Stimulated activated CD8-positive, alpha-beta memory T cell treated with anti-CD3 and anti-CD28 coated beads, Interleukin-7, amount 100 ng/mL, for 48 hours (primary cell): ENCODE data around the gene RPS27.
A peak's percentile ranks its signal among the peaks of the same experiment; 100 is the strongest.

Experiments used
- DNase-seq, 2 donors: peaks; one replicate each; pipeline ENCODE4 v3.0.0-alpha.2; 2020; ENCODE audit warnings: low read depth in 1 of 2; ENCODE audit errors: extremely low read depth in 1 of 2

RPS27 gene

DNA sequence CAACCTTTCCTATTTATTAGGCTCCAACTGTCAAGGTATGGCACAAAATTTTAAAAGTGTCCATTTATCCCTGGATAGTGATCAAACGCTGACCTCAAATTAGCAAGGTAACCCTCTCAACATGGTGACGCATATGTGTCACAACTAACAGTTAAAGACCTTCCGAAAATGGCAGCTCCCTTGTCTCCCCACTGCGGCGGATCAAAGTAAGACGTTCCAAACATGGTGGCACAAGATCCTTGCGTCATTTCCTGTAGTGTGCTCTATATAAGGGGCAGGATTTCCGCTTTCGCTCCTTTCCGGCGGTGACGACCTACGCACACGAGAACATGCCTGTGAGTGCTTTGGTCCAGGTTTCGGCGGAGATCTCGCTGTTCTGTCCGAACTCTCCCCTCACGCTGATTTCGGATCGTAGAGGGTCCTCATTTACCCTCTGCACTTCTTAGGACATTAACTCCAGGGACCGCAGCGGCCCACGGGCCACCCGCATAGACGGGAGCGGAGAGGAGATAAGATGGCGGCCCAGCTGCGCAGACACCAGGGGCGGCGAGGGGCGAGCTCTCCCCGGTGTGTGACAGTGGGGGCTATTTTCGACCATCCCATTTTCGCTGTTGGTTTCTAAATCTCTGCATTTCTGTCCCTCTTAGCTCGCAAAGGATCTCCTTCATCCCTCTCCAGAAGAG is at the start of gene RPS27:
Gene RPS27 (plus strand): TSS at position 295 of the 683 bp plus-strand sequence. CDS start 35 bp downstream, at position 330.
- peak; percentile 64 to 87 for DNase-seq

DNA sequence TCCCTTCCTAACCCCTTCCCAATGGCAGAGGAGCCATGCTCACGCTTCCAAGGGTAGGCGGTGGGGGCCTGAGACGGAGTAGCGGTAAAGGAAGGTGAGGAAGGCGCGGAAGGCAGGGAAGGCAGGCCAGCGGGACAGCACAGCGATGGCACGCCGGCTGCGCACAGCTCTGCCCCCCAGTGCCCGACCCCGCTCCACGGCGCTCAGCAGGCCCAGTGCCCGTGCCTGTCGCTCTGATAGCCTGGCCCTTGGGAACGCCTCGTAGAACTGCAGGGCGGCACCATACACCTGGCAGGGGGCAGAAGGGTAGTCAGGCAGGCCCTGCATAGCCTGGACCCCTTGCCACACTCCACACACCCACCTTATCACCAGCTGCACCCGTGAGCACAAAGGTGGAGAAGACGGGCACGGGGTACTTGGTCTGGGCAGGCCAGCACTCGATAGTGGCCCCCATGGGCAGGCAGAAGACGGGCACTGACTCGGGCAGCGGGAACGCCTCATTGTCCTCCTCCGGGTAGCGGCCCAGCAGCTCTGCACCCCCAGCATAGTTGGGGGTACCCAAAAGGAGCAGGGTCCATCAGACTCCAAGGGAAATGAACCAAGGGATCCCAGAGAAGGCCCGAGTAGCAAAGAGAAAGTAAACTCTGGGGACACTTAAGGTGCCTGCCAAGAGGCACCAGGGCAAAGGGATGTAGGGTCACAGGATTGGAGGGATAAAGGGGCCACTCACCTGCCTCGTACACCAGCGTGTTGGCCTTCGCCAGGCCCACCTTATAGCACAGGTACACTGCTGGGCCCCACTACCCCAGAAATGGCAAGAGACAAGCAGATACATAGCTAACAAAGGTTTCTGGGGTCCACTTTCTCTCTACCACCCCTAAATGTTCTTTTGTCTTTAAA is 48.5 kb upstream of the RPS27 start:
- DNase-seq, result no peak

DNA sequence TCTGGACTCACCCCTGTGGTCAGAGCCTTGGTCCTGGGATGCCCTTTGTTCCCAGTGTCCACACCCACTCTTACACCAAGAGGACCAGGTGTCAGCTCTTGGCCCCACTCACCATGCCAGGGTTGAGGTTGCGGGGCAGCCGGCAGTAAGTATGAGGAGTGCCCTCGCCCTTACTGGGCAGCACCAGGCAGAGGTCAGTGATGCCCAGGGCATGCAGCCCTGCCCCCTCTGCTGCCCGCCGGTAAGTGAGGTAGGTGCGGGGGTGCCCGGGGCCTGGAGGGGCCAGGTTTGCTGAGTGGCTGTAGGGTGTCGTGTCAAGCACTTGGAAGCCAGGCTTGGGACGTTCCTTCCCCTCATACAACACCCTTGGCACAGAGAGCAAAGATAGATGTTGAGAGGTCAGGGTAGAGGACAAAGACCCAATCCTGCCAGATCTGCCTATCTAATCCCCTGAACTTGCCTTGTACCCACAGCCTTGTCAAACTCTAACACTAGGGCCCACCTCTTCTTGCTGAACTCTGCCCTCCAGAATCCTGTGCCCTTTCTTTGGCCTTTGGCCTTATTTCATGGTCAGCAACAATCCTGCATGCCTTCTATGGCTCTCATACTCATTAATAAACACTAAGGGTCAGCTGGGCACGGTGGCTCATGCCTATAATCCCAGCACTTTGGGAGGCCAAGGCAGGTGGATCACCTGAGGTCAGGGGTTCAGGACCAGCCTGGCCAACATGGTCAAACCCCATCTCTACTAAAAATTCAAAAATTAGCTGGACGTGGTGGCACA is 47.6 kb upstream of the RPS27 start:
- DNase-seq, result no peak

DNA sequence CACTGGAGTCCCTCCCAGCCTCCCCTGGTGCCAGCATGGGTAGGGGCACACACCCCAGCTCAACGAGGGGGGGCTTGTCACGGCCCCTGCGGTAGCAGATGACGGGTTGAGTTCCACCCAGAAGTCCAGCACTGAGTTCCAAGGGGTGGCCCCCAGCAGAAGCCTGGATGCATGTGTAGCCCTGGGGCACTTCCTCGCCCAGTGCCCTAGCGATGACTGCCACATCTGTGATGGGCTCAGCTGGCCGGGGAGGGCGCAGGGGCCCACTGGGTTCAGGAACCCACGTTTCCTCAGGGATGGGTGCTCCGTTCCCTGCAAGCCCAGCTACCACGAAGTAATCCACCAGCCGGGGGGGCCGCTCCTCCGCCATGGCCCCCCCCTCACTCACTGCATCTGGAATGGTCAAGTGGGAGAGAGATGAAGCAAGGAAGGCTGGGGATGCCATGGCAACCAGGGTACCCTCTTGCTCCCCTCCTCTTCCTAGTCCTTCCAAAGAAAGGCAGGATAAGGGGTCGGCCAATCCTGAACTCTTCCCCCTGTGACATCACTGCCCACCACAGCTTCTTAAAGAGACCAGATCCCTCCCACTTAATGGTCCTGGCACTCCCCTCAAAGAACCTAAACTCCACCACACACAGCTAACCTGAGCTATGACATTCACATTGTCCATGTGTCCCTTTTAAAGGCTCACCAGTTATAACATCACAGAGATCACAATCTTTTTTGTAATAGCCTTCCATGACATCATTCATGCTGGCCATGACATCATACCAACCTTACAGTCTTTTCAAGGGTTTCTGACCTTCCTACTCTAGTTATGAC is 46.3 kb upstream of the RPS27 start:
- DNase-seq, result no peak

DNA sequence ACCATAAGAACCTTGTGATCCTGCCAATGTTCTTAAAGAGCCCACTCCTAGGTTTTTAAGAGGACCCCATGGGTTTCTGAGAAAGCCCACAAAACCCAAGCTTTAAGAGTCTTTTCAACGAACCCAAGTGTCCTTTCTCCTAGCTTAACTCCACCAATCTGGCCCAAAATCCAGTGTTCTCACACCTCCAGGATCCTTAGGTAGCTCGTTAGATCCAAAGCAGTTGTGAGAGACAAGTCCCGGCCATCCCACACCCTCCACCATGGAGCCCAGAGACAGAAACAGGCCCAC is 45.8 kb upstream of the RPS27 start:
- DNase-seq, result no peak

DNA sequence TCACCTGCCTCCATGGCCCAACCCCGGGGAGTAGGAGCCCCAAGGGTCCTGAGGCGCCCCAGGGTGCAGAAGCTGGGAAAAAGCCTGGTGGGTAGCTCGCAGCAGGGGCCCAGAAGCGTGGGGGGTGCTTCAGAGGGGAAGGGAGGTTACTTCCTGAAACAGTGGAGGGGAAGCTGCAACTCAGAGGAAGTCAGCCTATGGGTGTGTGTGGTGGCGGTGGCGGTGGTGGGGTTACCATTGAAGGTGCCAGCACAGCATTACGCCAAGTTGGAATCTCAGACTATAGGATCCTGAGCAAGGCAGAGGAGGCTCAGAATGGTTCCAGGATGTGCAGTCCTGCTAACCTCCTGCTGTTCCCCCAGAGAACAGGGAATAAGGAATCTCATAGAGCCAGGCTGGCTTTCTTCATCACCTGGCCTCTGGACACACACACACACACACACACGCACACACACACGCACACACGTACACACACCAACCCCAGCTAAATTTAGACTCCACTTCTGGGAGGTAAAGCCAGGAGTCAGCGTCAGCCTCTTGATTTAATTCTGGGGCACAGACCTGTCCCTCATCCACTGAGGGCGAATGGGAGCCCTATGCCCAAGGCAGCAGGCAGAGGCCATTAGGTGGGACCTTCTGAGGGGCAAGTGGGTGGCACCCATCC is 45.3 kb upstream of the RPS27 start:
- peak; percentile 46 to 77 for DNase-seq

DNA sequence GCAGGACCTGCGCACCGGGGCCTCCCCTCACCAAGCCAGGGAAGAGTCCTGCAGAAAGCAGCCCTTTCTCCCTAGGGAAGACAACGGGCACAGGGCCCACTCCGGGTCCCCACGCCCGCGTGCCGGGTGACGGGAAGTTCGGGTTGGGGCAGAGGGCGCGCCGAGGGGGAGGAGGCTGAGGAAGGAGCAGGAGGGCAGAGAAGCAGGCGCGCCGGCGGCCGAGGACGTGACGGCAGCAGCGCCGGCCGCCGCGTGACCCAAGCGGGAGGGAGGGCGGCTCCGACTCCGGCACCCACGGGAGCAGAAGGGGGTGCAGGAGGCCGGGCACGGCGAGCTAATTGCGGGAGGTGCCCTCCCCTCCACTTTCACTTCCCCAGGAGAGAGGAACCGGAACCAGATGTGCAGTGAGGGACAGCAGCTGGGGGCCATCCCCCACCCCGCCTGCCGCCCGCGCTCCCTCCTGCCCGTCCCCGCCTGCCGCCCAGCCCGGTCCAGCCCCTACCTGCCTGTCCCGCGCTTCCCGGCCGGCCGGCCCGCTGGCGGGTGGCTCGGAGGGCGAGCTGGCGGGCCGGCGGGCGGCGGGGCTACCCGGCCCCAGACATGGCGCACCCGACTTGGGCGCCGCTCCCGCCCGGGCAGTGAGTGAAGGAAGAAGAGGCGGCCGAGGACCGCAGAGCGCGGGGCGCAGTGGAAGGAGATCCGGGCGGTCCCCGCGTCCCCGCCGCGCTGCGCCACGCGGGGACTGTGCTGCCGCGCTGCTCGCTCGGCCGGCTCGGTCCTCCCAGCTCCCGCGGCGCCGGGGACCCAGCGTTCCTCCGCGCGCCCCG is 44.6 kb upstream of the RPS27 start:
- peak; percentile 59 to 63 for DNase-seq

DNA sequence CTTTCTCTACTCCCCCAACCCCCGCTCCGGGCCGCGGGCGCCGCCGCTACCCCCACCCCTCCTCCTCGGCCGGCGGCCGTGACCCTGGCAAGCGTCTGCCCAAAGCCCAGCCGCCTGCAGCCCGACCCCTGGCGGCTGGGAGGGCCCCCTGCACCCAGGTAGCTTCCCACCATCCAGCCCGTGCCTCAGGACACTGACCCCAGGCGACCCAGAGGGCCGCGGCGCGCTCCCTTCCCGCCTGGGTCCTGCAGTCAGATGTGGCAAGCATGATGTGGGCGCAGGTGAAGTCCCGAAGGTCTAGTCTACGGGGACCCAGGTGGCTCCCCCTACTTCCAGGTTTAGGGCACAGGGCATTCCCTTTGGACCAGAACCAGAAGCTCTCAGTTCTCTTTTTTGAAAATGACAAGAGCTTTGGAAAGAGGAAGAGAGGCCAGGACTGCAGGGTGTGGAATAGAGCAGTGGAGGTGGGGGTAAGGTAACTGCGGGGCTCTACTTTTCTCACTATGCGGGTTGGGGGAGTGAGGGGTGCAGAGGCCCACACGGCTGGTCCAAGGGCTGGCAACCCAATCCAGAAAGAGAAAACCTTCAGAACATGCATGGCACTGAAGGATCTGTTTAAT is 43.8 kb upstream of the RPS27 start, which contains the start of gene DENND4B:
Gene DENND4B (minus strand): TSS at position 97 of the 620 bp plus-strand sequence. CDS start 2,344 bp downstream, outside the sequence.
- DNase-seq, result peak; percentile 54 to 59

DNA sequence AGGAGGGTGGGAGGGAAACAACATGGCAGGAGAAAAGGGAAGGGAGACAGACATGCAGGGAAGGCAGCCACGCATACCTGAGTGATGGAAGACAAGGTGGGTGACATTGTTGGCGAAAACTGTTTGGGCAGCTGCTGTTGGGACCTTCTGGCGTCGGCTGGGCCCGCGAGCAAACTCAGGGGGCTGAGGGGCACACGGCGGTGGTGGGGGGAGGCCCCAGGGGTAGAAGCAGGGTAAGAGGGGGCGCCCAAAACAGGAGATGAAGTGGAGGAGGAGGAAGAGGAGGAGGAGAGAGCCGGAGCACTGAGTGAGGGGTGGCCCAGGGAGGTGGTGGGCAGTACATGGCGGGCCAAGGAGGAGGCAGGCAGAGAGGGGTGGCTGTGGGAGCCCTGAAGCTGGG is 39.4 kb upstream of the RPS27 start:
- no peak for DNase-seq

DNA sequence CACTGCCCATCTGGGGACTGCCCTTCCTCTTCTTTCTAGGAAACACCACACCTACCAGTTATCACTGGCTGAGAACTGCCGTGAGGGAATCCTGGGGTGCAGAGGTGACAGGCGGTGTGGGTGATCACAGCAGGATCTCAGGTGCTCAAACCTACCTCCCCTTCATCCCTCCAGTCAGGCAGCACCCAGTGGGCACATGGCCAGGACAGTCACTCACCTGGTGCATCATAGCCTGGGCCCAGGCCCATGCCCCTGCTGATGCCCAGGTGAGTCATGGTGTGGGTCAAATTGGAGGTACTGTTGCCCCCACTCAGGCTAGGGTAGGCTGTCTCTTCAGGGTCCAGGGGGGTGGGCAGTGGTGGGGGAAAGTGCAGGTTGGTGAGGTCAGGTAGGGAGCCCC is 38.8 kb upstream of the RPS27 start:
- DNase-seq, result no peak

DNA sequence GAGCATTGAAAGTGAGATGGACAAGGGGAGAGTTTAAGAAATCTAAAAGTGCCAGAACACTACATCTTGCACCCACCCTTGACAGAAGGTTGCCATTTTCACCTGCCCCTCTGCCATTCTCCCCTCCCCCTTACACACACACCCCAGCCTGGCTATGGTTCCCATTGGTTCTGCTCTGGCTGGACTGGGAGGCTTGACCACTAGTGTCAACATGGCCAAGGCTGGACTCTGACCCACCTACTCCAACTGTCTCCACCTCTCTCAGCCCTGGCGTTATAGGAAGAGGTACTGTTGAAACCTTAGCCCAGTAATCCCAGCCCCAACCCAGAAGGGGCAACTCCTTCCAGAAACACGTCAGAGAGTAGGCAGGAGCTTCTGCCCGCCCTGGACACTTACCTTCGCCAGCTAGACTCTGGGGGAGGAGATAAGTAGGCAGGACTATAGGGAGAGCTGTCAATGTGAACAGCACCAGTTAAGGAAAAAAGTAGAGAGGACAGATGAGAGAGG is 36.6 kb upstream of the RPS27 start:
- DNase-seq, result no peak

DNA sequence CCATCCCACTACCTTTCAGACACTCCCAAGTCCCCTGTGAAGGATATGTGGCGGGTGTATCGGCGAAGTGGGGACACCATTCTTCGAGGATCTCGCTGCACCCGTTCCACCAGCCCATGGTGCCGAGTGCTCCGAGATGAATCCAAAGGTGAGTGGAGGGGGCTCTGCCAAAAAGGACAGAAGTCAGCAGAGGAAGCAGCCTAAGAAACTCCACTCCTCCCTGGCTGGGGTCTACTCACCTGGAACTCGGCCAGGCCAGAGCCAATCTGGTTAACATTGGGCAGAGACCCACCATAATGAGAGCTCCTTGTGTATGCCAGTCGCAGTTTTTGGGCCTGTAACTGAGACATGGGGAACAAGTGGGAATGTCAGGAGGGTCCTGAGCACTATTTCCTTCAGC is 35.7 kb upstream of the RPS27 start:
- DNase-seq, result no peak

DNA sequence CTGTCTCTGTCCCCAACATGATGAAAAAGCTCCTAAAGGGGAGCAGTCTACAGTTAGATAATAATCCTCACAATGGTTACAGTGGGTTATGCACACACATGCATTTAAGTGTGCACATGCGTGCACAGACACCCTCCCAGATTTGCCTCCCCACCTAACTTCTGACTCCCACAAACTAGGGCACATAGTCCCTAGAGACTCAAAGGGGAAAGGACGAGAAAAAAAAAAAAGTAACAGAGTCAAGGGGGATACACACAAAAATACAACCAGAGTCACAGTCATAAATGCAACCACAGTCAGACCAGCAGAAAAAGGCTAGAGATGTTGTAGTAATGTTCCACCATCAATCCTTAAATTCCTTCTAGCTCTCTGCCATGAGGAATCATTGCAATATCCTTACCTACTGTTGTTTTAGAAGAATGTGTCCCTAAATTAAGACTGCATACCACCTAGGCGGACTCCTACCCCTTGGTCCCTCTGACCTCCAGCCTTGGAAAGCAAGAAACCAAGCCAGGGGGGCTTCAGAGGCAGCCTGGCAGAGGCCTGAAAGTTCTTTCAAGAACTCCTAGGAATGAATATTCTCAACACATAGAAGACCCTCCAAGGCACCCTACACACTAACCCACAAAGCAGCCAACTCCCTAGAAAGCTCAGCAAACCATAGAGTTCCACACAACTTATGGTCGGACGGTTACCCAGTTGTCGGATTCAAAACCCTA is 33.4 kb upstream of the RPS27 start:
- DNase-seq, result no peak

DNA sequence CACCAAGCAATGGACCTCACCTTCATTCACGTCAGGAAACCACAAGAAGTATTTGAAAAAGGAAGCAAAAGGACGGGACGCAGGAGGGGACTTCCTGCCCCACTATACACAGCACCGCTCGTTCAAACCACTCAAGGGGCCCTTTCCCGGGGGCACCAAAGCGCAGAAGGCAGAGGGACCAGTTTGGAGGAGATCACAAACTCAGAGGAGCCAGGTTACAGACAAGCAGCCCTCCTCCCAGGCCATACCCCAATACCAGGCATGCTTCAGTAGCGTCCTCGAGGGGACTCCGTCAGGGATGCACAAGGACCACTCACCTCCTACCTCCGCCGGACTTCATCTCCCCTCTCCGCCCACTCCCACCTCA is 32.8 kb upstream of the RPS27 start:
- peak in 1 of 2 donors; percentile 13 for DNase-seq

DNA sequence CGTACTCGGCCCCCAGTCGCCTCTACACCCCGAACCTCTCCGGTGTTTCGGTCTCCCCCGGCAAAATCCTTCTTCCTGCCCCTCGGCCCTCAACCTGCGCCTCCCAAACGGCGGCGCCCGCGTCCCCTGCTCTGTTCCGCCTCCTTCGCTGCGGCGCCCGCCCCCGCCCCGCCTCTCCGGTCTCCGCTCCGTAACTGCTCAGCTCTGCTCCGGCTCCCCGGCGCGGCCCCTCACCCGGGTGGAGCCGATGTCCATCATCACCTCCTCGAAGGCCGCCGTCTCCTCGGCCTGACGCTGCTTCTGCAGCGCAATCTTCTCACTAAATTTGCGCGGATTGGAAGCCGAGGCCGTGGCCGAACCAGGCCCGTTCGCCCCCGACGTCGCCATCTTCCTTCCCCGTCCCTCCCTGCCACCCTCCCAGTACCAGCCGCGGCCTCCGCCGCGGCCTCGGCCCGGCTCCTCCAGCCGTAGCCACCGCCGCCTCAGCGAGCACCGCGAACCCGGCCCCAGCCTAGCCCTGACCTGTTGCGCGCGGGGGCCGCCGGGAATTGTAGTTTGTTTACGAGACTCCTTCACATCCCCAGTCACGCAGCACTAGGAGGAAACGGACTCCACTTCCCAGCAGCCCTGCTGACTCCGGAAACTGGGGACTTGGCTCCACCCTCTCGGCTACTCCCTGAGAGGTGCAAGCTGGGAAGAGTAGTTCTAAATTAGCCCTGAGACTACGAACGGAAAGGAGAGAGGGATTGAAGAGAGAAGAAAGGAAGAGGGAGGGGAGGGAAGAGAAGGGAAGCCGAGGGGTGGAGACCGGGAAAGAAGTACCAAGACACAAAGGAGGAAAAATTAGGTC is 32.2 kb upstream of the RPS27 start, which contains the start of gene CRTC2:
Gene CRTC2 (minus strand): TSS at position 502 of the 850 bp plus-strand sequence. CDS start 115 bp downstream, at position 387.
- peak; percentile 90 to 99 for DNase-seq

DNA sequence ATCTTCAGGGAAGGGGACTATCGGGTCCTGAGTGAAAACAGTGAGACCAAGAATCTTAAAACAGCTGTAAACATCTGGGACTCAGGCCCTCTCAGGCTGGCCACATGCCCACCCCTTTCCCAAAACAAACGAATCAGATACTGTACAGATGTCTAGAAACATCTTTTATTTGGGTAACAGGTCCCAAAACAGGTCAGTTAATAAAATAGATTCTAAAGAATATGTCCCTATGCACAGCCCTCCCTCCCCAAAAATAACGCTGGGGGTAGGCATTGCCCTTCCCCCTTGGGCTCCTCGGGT is 31.7 kb upstream of the RPS27 start:
- no peak for DNase-seq

DNA sequence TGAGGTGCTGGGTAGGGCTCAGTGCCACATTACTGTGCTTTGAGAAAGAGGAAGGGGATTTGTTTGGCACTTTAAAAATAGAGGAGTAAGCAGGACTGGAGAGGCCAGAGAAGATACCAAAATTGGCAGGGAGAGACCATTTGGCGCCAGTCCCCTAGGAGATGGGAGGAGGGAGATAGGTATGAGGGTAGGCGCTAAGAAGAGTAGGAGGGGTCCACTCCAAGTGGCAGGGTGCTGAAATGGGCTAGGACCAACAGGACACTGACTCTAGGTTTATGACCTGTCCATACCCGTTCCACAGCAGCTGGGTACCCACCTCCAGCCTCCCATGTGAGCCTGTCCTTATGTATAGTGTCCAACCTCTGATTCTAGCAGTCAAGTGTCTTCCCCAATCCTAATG is 31.1 kb upstream of the RPS27 start:
- no peak for DNase-seq
